ENCODE results near the gene EPN3. TPM values are rescaled to one million over a fixed set of nuclear protein-coding genes. Genes with fewer than 3 reads are reported as not detected.
A peak's percentile ranks its signal among the peaks of the same experiment; 100 is the strongest.

Gene EPN3
- total RNA-seq, 2 experiments from 2014 or later: 0.28 TPM; not detected in 1

DNA sequence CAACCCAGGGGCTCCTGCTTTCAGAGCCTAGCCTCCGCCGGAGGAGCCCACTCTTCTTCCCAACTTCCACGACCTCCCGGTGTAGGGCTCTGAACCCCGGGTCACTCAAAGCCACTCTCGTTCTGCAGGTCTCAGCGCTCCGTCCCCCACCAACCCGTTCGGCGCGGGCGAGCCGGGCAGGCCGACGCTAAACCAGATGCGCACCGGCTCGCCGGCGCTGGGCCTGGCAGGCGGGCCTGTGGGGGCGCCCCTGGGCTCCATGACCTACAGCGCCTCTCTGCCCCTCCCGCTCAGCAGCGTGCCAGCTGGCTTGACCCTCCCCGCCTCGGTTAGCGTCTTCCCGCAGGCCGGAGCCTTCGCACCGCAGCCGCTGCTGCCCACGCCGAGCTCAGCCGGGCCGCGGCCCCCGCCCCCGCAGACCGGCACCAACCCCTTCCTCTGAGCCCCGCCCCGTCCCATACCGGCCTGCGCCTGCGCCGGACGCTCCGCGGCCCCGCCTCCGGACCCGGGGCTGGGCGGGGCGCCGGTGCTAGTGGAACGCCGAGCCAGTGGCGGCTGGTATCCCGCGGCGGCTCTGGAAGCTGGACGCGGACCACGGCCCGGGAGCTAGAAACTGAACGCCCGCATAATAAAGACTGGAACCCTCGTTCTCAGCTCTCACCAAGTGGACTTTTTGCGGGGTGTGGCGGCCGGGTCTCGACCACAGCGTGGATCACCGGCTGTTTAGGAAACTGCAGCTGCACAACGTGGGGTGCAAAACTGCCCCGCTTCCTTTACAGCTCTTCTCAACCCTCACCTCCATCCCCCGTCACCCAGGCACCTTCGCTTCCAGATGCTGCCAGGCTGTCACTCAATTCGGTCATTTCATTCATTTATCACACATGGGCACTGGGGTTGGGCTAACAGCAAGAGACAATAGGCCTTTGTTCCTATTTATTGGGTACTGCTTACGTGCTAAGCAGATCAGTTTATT lies 9.5 kb downstream of the EPN3 start:
- Histone ChIP-seq H3K79me2 (ENCODE audit: insufficient read depth, low read depth, low read length) (no peaks in the 10 kb centered on the region), H4K20me1 (ENCODE audit: insufficient read depth, low read length) (no peaks in the 10 kb centered on the region), H3K36me3 (ENCODE audit: insufficient read depth, low read length) (no peaks in the 10 kb centered on the region), H3K9me2 (ENCODE audit: insufficient read depth, low read length) (no peaks in the 10 kb centered on the region), H3K4me1 (ENCODE audit: insufficient read depth, low read length, poor library complexity, severe bottlenecking) (peaks cover 12% of the 10 kb centered on the region), H3K4me2 (ENCODE audit: low read length) (peak overlapping the region; percentile 84), H2AFZ (ENCODE audit: low read length) (peak overlapping the region; percentile 89), H3K4me3 (ENCODE audit: low read depth, low read length, poor library complexity, severe bottlenecking) (peak overlapping the region; percentile 67), H3K9me3 (ENCODE audit: low read length) (no peaks in the 10 kb centered on the region), H3K27ac (ENCODE audit: low read depth, low read length, poor library complexity, severe bottlenecking) (no peak overlapping the region)
- ChIA-PET CTCF (ENCODE audit: unreplicated experiment) (no interaction called here), POLR2A (interaction anchor here (0.5 to 0.8 kb wide), 4 partner anchors 14 to 75 kb away, joined by 3 read pairs; no protein-coding TSS in a partner anchor)
- intact Hi-C loops (cut with micrococcal nuclease; ENCODE audit: unreplicated experiment): loop anchor here (2.0 to 10.0 kb wide), 2 partner anchors 63 to 223 kb away; partner anchors contain the start of genes ANKRD40CL and RSAD1
- BruUV-seq (replicated peaks): no TSS peak
- DNase-seq (ENCODE audit: low spot score): peak; percentile 82
- TF ChIP-seq, protein P1, sequence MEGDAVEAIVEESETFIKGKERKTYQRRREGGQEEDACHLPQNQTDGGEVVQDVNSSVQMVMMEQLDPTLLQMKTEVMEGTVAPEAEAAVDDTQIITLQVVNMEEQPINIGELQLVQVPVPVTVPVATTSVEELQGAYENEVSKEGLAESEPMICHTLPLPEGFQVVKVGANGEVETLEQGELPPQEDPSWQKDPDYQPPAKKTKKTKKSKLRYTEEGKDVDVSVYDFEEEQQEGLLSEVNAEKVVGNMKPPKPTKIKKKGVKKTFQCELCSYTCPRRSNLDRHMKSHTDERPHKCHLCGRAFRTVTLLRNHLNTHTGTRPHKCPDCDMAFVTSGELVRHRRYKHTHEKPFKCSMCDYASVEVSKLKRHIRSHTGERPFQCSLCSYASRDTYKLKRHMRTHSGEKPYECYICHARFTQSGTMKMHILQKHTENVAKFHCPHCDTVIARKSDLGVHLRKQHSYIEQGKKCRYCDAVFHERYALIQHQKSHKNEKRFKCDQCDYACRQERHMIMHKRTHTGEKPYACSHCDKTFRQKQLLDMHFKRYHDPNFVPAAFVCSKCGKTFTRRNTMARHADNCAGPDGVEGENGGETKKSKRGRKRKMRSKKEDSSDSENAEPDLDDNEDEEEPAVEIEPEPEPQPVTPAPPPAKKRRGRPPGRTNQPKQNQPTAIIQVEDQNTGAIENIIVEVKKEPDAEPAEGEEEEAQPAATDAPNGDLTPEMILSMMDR (conservative IDR thresholded peaks at IDR 0.05; ENCODE audit: low read length): peak; percentile 70
- no peak for TF ChIP-seq EZH2phosphoT487 (IDR thresholded peaks at IDR 0.05; ENCODE audit: borderline replicate concordance, low read depth, low read length)

DNA sequence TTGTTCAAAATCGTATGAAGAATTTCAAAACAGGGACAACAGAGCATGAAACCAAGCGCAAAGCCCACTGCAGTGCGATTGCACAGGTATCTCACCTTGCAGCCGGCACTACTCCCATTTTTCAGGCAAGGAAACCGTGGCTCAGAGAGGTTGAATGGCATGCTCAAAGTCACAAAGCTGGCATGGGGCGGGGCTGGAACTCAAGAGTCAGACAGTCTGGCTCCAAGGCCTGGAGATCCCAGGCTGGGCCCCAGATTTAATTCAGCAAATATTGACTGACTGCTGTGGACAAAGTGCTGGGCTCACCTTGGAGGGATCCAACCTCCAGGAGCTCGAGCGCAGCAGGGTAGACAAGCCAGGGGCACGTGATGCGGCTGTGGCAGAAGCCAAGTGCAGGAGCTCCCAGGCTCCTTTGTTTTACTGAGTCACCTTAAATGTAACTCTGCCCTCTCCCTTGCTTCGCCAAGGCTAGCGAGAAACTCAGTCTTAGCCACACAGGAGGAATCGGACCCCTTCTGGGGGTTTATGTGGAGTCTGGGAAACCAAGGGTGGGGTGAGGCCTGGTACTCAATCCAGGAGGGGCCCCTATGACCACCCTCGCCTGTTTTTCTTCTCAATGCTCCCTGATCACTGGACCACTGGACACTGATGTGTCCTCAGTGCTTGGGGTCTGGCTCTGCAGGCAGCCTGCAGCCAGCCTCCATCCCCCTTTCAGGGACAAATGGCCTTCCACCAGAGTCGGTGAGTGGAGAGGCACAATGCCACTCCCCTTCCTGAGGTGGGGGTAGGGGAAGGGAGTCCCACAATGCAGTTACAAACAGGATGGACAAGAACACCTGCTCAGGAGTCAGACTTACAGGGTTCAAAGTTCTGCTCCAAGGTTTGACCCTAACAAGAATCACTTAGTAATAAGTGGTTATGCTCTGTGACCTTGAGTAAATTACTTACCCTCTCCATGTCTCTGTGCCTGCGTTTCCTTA lies 10.6 kb downstream of the EPN3 start:
- H3K4me3 ChIP-seq (ENCODE audit: low read depth, low read length, poor library complexity, severe bottlenecking): peak overlapping the region; percentile 67
- H3K9me3 ChIP-seq (ENCODE audit: low read length): no peaks in the 10 kb centered on the region
- H3K27ac ChIP-seq (ENCODE audit: low read depth, low read length, poor library complexity, severe bottlenecking): no peak overlapping the region
- ChIA-PET CTCF (ENCODE audit: unreplicated experiment) (no interaction called here), POLR2A (interaction anchor here (0.5 kb wide), 1 partner anchor 42 kb away, joined by 3 read pairs; no protein-coding TSS in a partner anchor)
- peaks cover 18% of the 10 kb centered on the region for H3K4me1 ChIP-seq (ENCODE audit: insufficient read depth, low read length, poor library complexity, severe bottlenecking)
- H3K4me2 ChIP-seq (ENCODE audit: low read length): peak overlapping the region; percentile 84
- DNase-seq (ENCODE audit: low spot score): no peak
- H2AFZ ChIP-seq (ENCODE audit: low read length): peak overlapping the region; percentile 89; the same call in 1 of the 2 replicates
- no peaks in the 10 kb centered on the region for H3K36me3 ChIP-seq (ENCODE audit: insufficient read depth, low read length)
- H3K9me2 ChIP-seq (ENCODE audit: insufficient read depth, low read length): no peaks in the 10 kb centered on the region
- no peaks in the 10 kb centered on the region for H3K79me2 ChIP-seq (ENCODE audit: insufficient read depth, low read depth, low read length)
- H4K20me1 ChIP-seq (ENCODE audit: insufficient read depth, low read length): no peaks in the 10 kb centered on the region
- TF ChIP-seq, protein P1 (conservative IDR thresholded peaks at IDR 0.05; ENCODE audit: low read length): no peak
- no peak for TF ChIP-seq EZH2phosphoT487 (IDR thresholded peaks at IDR 0.05; ENCODE audit: borderline replicate concordance, low read depth, low read length)
- intact Hi-C loops (cut with micrococcal nuclease; ENCODE audit: unreplicated experiment): loop anchor here (2.0 to 10.0 kb wide), 2 partner anchors 64 to 222 kb away; partner anchors contain the start of genes ANKRD40CL and RSAD1
- BruUV-seq (replicated peaks): no TSS peak

All from OCI-LY7 (cell line).